ENCODE results near the gene ZNF484. TPM values are rescaled to one million over a fixed set of nuclear protein-coding genes. Genes with fewer than 3 reads are reported as not detected.
"Not testable (repeated sequence)": the region's sequence is repeated elsewhere in the genome, so short reads cannot be mapped to it uniquely, and the experiment has no call there.

ZNF484 gene
- total RNA-seq, 2 donors from 2014 or later: 4.0 to 7.1 TPM

- Histone ChIP-seq H3K9ac (ENCODE audit: low read depth in 2 of 2, low read length in 2 of 2) (no peak overlapping the region), H3K27me3 (no peaks in the 10 kb centered on the region), H3K36me3 (no peaks in the 10 kb centered on the region), H3K27ac (no peak overlapping the region), H3K4me1 (no peaks in the 10 kb centered on the region), H3K4me3 (no peak overlapping the region), H3K9me3 (no peaks in the 10 kb centered on the region)
- intact Hi-C loops (cut with DNase I): no loop called here
- no peak for DNase-seq
- TF ChIP-seq, protein P1, sequence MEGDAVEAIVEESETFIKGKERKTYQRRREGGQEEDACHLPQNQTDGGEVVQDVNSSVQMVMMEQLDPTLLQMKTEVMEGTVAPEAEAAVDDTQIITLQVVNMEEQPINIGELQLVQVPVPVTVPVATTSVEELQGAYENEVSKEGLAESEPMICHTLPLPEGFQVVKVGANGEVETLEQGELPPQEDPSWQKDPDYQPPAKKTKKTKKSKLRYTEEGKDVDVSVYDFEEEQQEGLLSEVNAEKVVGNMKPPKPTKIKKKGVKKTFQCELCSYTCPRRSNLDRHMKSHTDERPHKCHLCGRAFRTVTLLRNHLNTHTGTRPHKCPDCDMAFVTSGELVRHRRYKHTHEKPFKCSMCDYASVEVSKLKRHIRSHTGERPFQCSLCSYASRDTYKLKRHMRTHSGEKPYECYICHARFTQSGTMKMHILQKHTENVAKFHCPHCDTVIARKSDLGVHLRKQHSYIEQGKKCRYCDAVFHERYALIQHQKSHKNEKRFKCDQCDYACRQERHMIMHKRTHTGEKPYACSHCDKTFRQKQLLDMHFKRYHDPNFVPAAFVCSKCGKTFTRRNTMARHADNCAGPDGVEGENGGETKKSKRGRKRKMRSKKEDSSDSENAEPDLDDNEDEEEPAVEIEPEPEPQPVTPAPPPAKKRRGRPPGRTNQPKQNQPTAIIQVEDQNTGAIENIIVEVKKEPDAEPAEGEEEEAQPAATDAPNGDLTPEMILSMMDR (IDR thresholded peaks at IDR 0.05): no peak
These were observed 13.7 kb downstream of the ZNF484 start for GRCh38 chr9:92864152-92864551.

DNA sequence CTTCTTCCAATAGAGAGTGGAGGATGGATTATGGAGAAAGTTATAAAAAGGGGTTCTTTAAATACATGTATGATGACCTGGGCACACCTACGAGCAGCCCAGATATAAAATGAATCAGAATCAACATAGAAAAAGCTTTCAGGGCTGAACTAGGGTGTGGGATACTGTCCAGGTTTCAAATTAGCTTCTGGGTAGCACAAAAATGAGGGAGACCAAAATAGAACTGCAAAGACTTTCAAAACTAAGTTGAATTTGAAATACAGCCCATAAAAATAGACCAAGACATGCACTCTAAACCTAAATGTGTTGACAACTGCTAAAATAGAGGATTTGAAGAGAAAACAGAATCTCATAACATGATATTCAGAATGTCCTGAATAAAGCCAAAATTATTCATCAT lies 17.0 kb downstream of the ZNF484 start:
- no peak for DNase-seq
- Histone ChIP-seq H3K4me1 (no peaks in the 10 kb centered on the region), H3K36me3 (peaks cover 2% of the 10 kb centered on the region), H3K27me3 (no peaks in the 10 kb centered on the region), H3K27ac (no peak overlapping the region), H3K9me3 (no peaks in the 10 kb centered on the region), H3K9ac (ENCODE audit: low read depth in 2 of 2, low read length in 2 of 2) (no peak overlapping the region), H3K4me3 (no peak overlapping the region)
- intact Hi-C loops (cut with DNase I): no loop called here
- TF ChIP-seq, protein P1 (IDR thresholded peaks at IDR 0.05): no peak

GRCh38 chr9:92857236-92857635 lies 20.6 kb downstream of the ZNF484 start:
- Histone ChIP-seq H3K4me1 (no peaks in the 10 kb centered on the region), H3K27me3 (no peaks in the 10 kb centered on the region), H3K9me3 (no peaks in the 10 kb centered on the region), H3K4me3 (no peak overlapping the region), H3K27ac (no peak overlapping the region), H3K36me3 (peaks cover 12% of the 10 kb centered on the region), H3K9ac (ENCODE audit: low read depth in 2 of 2, low read length in 2 of 2) (no peak overlapping the region)
- intact Hi-C loops (cut with DNase I): no loop called here
- TF ChIP-seq, protein P1 (IDR thresholded peaks at IDR 0.05): no peak
- no peak for DNase-seq

- Histone ChIP-seq H3K9ac (ENCODE audit: low read depth in 2 of 2, low read length in 2 of 2) (no peak overlapping the region), H3K27ac (no peak overlapping the region), H3K36me3 (peaks cover 17% of the 10 kb centered on the region), H3K27me3 (no peaks in the 10 kb centered on the region), H3K9me3 (no peaks in the 10 kb centered on the region), H3K4me3 (no peak overlapping the region), H3K4me1 (no peaks in the 10 kb centered on the region)
- TF ChIP-seq, protein P1 (IDR thresholded peaks at IDR 0.05): no peak
- intact Hi-C loops (cut with DNase I): no loop called here
- DNase-seq: no peak
These were observed 24.1 kb downstream of the ZNF484 start for GRCh38 chr9:92853716-92854115.

DNA sequence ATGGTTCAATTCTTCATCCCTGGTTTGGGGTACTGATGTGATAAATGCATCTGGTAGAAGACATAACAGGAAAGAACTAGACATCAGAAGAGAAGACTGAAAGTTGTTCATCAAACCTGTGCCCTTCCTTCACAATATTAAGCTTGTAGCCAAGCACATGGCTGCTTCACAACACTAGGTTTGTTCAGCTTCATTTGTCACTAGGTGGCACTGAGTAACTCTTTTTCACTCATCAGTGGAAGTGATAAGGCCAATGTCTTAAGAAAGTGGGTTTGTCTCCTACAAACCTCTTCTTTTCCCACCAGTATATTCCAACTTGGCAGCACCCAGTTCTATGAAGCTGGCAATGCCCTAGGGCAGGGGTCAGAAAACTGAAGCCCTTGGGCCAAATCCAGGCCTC lies 26.9 kb downstream of the ZNF484 start:
- no peak for DNase-seq
- Histone ChIP-seq H3K27ac (no peak overlapping the region), H3K9me3 (peaks cover 8% of the 10 kb centered on the region), H3K4me3 (no peak overlapping the region), H3K36me3 (peaks cover 25% of the 10 kb centered on the region), H3K4me1 (no peaks in the 10 kb centered on the region), H3K9ac (ENCODE audit: low read depth in 2 of 2, low read length in 2 of 2) (no peak overlapping the region), H3K27me3 (no peaks in the 10 kb centered on the region)
- intact Hi-C loops (cut with DNase I): no loop called here
- TF ChIP-seq, protein P1 (IDR thresholded peaks at IDR 0.05): no peak

DNA sequence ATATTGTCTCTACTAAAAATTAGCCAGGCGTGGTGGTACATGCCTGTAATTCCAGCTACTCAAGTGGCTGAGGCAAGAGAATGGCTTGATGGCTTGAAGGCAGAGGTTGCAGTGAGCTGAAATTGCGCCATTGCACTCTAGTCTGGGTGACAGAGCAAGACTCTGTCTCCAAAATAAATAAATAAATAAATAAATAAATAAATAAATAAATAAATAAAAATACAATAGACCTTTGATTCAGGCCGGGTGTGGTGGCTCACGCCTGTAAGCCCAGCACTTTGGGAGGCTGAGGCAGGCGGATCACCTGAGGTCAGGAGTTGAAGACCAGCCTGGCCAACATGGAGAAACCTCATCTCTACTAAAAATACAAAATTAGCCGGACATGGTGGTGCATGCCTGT lies 29.1 kb downstream of the ZNF484 start:
- H3K36me3 ChIP-seq: peaks cover 14% of the 10 kb centered on the region
- H3K4me1 ChIP-seq; H3K4me3 ChIP-seq; H3K9ac ChIP-seq (ENCODE audit: low read depth in 2 of 2, low read length in 2 of 2); H3K27me3 ChIP-seq; H3K27ac ChIP-seq; H3K9me3 ChIP-seq; intact Hi-C loops (cut with DNase I); DNase-seq: not testable (repeated sequence)

Measured in colonic mucosa (tissue), 4 donors.